ENCODE data around the gene ZBTB7B.

The ZBTB7B gene

DNA sequence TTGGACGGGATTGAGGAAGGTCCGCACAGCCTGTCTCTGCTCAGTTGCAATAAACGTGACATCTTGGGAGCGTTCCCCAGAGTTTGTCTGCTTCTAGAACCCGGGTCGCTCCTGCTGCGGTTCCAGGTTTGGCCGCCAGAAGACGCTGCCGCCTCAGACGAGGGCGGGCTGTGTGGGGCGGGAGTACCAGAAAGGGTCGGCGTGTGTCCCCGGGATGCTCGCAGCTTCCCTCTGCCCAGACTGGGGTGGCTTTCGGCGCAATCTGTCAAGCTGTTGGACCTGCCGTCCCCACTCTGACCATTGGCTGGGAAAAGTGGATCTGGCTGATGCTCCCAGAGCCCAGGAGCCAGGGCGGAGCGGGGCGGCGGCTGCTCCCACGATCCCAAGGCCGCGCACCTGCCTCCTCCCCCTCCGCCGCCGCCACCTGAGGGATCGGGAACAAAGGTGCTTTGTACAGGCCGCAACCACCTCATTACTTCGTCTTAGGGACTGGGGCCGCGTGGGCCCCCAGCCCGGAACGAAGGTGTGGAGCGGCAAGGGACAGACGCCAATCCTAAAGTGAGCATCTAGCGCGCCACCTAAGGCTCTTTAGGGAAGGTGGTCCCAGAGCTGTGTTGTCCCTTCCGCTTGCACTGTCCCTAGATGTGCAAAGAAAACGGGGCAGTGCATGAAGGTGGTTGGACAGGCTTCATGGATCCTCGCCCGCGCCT lies 60.3 kb downstream of the ZBTB7B start:
- DNase-seq: no peak

DNA sequence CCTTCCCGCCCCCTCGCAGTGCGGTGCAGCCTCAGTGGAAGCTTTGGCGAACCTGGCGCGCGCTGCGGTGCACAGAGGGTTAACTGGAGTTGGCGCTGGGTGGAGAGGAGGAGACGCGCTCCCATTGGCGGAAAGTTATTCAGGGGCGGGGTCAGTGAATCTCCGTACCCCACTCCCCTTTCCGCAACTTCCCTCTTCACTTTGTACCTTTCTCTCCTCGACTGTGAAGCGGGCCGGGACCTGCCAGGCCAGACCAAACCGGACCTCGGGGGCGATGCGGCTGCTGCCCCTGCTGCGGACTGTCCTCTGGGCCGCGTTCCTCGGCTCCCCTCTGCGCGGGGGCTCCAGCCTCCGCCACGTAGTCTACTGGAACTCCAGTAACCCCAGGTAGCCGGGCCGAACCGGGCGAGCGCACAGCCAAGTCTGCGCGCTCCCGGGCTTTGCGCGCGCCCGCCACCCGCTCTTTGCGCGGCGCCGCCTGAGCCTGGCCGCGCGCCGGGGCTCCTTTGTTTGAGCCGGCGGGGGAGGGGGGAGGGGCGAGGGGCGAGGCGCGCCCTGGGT lies 61.0 kb downstream of the ZBTB7B start, which contains the start of gene EFNA4:
Gene EFNA4, plus strand, starts transcription at position 191 of the 561 bp plus-strand sequence. Its CDS starts 84 bp downstream, at position 275.
- DNase-seq: peak in 1 of 2 donors; percentile 44

DNA sequence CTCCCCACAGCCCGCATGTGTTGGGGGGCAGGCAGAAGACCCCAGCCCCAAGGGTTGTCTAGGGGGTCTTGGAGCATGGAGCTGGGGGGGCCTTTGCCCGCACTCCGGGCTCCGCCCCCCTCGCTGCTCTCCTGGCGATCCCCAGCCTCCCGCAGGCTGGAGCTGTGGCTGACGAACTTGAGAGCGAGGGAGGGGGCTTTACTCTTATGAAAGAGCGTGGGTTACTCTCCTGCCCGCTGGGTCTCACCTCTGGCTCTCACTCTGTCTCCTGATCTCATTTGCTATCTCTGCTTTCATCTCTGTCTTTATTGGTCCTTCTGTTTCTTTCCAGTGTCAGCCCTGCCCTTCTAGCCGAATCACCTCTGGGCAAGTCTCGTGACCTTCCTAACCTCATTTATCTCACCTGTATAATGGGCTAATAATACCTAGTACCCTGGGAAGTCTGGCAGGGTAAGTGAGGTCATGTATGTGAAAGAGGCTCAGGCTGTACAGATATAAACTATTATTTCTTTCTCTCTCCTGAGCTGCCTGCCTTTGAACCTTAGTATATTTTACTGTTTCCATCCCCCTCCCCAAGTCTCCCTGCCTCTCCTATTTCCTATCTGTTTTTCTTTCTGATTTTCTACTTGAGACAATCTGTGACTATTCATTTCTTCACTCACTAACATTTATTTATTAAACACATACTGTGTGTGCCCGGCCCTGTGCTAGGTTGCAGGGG lies 61.7 kb downstream of the ZBTB7B start:
- DNase-seq: no peak

DNA sequence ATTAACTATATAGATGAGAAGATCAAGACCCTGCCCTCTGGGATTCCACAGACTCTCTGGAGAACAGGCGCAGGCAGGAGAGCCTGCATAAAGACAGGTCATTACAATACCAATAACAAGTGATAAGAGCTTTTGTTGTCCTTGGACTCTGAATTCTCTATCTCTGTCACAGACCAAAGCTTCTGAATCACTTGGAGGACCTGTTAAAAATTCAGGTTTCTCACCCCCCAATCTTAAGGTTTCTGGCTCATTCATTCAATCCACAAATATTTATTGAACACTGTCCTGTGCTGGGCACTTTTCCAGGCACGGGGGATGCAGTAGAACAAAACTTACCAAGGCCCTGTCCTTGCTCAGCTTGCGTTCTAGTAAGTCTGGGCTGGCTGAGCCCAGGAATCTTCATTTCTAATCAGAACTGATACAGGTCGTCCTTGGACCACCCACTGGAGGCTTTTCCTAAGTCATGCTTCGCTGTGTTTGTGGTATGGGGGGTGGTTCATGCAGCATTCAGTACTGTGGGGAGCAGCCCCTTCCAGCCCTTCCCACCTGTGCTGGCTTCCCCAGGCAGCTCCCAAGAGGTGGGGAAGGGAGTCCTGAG lies 62.3 kb downstream of the ZBTB7B start:
- no peak for DNase-seq

DNA sequence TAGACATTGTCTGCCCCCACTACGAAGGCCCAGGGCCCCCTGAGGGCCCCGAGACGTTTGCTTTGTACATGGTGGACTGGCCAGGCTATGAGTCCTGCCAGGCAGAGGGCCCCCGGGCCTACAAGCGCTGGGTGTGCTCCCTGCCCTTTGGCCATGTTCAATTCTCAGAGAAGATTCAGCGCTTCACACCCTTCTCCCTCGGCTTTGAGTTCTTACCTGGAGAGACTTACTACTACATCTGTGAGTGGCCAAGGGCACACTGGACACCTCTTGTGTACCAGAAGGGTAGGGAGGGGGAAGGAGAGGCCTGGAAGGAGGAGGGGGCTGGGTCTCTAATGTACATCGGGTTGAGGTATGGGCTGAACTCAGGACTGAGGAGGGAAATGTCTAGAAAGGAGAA lies 64.2 kb downstream of the ZBTB7B start:
- DNase-seq: no peak
